B cell (primary cell): Measurements from ENCODE around the gene YIF1A. TPM values are rescaled to one million over a fixed set of nuclear protein-coding genes. Genes with fewer than 3 reads are reported as not detected.

Experiments
- ATAC-seq: fragments of 200-7000 bp; cut with Tn5 transposase; one replicate; pipeline ENCODE4 v1.10.0; 2021; ENCODE audit warnings: low read depth, mild to moderate bottlenecking, moderate number of reproducible peaks, moderate library complexity
- CTCF ChIA-PET: fragments of 350-600 bp; sonication (Branson Sonifier 250); formaldehyde crosslinking; loops from one replicate; lab custom pipeline; 2021; ENCODE audit warnings: antibody characterized with exemption, inconsistent platforms; lab: Charles Lee
- POLR2A ChIA-PET: fragments of 350-600 bp; sonication (Branson Sonifier 250); formaldehyde crosslinking; loops from one replicate; lab custom pipeline; 2021; ENCODE audit warnings: antibody characterized with exemption; lab: Charles Lee
- DNase-seq: peaks from one replicate; pipeline ENCODE4 v3.0.0; 2013
- H2AFZ ChIP-seq: 2 replicates; pipeline ENCODE4 v1.6.1; 2012; ENCODE audit warnings: mild to moderate bottlenecking, low read depth, low read length; ENCODE audit not compliant: insufficient read depth, poor library complexity, severe bottlenecking
- H3K27ac ChIP-seq, 2 donors: 1 replicate in 1 of 2; 2 replicates in 1 of 2; pipeline ENCODE4 v1.5.1; 2012 to 2013; ENCODE audit warnings: low read length in 2 of 2, mild to moderate bottlenecking in 2 of 2, moderate library complexity in 1 of 2
- H3K27me3 ChIP-seq, 4 experiments: fragments of 200-600 bp in 1 of 4; sonication (generic) in 1 of 4; replicated peaks in 1 of 4; 1 replicate in 2 of 4; 2 replicates in 2 of 4; pipeline versions ENCODE4 v1.6.1 to v1.7.0; 2013 to 2016; ENCODE audit warnings: low read length in 3 of 4, mild to moderate bottlenecking in 2 of 4, mixed read lengths in 1 of 4, moderate library complexity in 1 of 4; ENCODE audit not compliant: insufficient read depth in 4 of 4, control insufficient read depth in 3 of 4; ENCODE audit errors: control extremely low read depth in 1 of 4
- H3K36me3 ChIP-seq, 2 experiments: replicated peaks in 1 of 2; 1 replicate in 1 of 2; 2 replicates in 1 of 2; pipeline versions ENCODE4 v1.6.1 to v1.7.1; 2013; ENCODE audit warnings: low read length in 1 of 2; ENCODE audit not compliant: insufficient read depth in 2 of 2, control insufficient read depth in 1 of 2; ENCODE audit errors: control extremely low read depth in 1 of 2, extremely low read depth in 1 of 2
- H3K4me1 ChIP-seq, 2 donors: fragments of 200-600 bp in 1 of 2; sonication (generic) in 1 of 2; 1 replicate in 1 of 2; 2 replicates in 1 of 2; pipeline versions ENCODE4 v1.5.1 to v1.6.1; 2013 to 2017; ENCODE audit warnings: low read length in 2 of 2; ENCODE audit not compliant: control insufficient read depth in 2 of 2, insufficient read depth in 2 of 2
- H3K4me2 ChIP-seq: replicated peaks from 2 replicates; pipeline ENCODE3; 2012; ENCODE audit warnings: mild to moderate bottlenecking, low read depth, low read length; ENCODE audit not compliant: poor library complexity, severe bottlenecking
- H3K4me3 ChIP-seq, 5 experiments: fragments of 200-600 bp in 1 of 5; sonication (generic) in 1 of 5; 1 replicate in 3 of 5; 2 replicates in 2 of 5; pipeline versions ENCODE4 v1.5.1 to v1.7.0; 2011 to 2016; ENCODE audit warnings: low read length in 4 of 5, mild to moderate bottlenecking in 4 of 5, low read depth in 2 of 5, control low read depth in 1 of 5, moderate library complexity in 1 of 5; ENCODE audit not compliant: insufficient read depth in 1 of 5; ENCODE audit errors: control extremely low read depth in 1 of 5, extremely low read depth in 1 of 5
- H3K79me2 ChIP-seq: fragments of 200-600 bp; sonication (generic); one replicate; pipeline ENCODE4 v1.6.0; 2016; ENCODE audit warnings: low read length; ENCODE audit not compliant: control insufficient read depth, insufficient read depth
- H3K9ac ChIP-seq: fragments of 200-600 bp; sonication (generic); 2 replicates; pipeline ENCODE4 v1.6.1; 2017; ENCODE audit warnings: mild to moderate bottlenecking, low read length, moderate library complexity
- H3K9me3 ChIP-seq, 3 donors: one replicate each; pipeline versions ENCODE4 v1.6.1 to v1.7.1; 2013; ENCODE audit warnings: low read length in 2 of 3; ENCODE audit not compliant: control insufficient read depth in 2 of 3, insufficient read depth in 1 of 3; ENCODE audit errors: control extremely low read depth in 1 of 3
- H4K20me1 ChIP-seq: 2 replicates; pipeline ENCODE4 v1.6.0; 2012; ENCODE audit warnings: mild to moderate bottlenecking, low read length; ENCODE audit not compliant: insufficient read depth, control insufficient read depth, poor library complexity, severe bottlenecking
- H3K27ac Mint-ChIP-seq: one replicate; pipeline ENCODE4 v1.8.0; 2021; ENCODE audit warnings: mixed read lengths
- H3K27me3 Mint-ChIP-seq: one replicate; pipeline ENCODE4 v1.8.0; 2021; ENCODE audit warnings: mixed read lengths
- H3K4me1 Mint-ChIP-seq: one replicate; pipeline ENCODE4 v1.8.0; 2021; ENCODE audit warnings: mixed read lengths
- H3K4me3 Mint-ChIP-seq: one replicate; pipeline ENCODE4 v1.8.0; 2021; ENCODE audit warnings: mixed read lengths
- H3K9me3 Mint-ChIP-seq: one replicate; pipeline ENCODE4 v1.8.0; 2022; ENCODE audit warnings: mixed read lengths; ENCODE audit not compliant: insufficient read depth
- EZH2 ChIP-seq: IDR thresholded peaks from 2 replicates; pipeline ENCODE4 v1.6.1; 2012; ENCODE audit warnings: borderline replicate concordance, low read depth, mild to moderate bottlenecking, moderate library complexity, low read length; ENCODE audit not compliant: insufficient read depth, poor library complexity, severe bottlenecking
- WGBS: methylation state at CpG from one replicate; pipeline ENCODE4 v1.1.5; 2013; ENCODE audit warnings: missing lambda C conversion rate; ENCODE audit not compliant: insufficient coverage; 5-methylcytosine and 5-hydroxymethylcytosine counted together
- intact Hi-C: fragments of 100-400 bp; cut with micrococcal nuclease; formaldehyde crosslinking; loops from one replicate; pipeline ENCODE4 v1.10.0; 2022
- polyA plus RNA-seq: library from polyadenylated mRNA; depleted of rRNA; stranded (reverse); fragments of >200 nt; gene quantifications from 2 replicates; pipeline ENCODE4 v1.2.3, GENCODE V29; 2012
- total RNA-seq, 2 donors: library from RNA; stranded (reverse); fragments of 120-200 nt in 1 of 2; gene quantifications; 1 replicate in 1 of 2; 2 replicates in 1 of 2; pipeline versions ENCODE4 v1.2.3 to v1.2.4, GENCODE V29; 2013 to 2022
- TF ChIP-seq, protein P1 (sequence below): fragments of 200-600 bp; IDR thresholded peaks from one replicate; pipeline ENCODE4 v1.8.0; 2022; ENCODE audit warnings: antibody characterized with exemption, mild to moderate bottlenecking

Gene YIF1A
- total and polyA plus RNA-seq, 2 donors (not counting 1 experiment from before 2014, with no cell fraction given), result 43.9 to 95.0 TPM

DNA sequence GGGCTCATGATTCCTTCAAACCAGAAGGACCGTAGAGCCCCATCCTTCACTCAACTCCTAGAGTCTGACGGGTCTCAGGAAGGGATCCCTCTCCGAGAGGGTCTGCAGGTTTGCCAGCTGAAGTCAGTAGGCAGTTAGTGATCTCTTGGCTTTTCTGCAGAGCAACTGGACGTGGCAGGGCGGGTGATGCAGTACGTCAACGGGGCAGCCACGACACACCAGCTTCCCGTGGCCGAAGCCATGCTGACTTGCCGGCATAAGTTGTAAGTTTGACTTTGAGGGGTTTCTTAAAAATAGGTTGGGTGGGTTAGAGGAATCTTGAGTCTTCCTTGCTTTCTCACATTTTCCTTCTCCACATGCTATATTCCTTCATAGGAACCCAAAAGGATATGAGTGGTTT, 53.8 kb downstream of the YIF1A start:
- Mint-ChIP-seq H3K9me3 (no peaks in the 10 kb centered on the region), H3K4me3 (no peak overlapping the region), H3K27me3 (no peaks in the 10 kb centered on the region), H3K27ac (no peak overlapping the region), H3K4me1 (no peaks in the 10 kb centered on the region)
- Histone ChIP-seq H3K4me1 (no peaks in the 10 kb centered on the region), H3K4me2 (no peak overlapping the region), H2AFZ (no peak overlapping the region), H3K27me3 (no peaks in the 10 kb centered on the region), H3K36me3 (peaks cover 1 to 93% of the 10 kb centered on the region in 2 experiments), H3K4me3 (no peak overlapping the region), H3K27ac (no peak overlapping the region), H3K9me3 (no peaks in the 10 kb centered on the region), H4K20me1 (peaks cover 38% of the 10 kb centered on the region), H3K79me2 (no peaks in the 10 kb centered on the region), H3K9ac (no peak overlapping the region)
- WGBS, result 100% methylated on average over 3 of the region's 11 CpGs
- TF ChIP-seq, protein P1, sequence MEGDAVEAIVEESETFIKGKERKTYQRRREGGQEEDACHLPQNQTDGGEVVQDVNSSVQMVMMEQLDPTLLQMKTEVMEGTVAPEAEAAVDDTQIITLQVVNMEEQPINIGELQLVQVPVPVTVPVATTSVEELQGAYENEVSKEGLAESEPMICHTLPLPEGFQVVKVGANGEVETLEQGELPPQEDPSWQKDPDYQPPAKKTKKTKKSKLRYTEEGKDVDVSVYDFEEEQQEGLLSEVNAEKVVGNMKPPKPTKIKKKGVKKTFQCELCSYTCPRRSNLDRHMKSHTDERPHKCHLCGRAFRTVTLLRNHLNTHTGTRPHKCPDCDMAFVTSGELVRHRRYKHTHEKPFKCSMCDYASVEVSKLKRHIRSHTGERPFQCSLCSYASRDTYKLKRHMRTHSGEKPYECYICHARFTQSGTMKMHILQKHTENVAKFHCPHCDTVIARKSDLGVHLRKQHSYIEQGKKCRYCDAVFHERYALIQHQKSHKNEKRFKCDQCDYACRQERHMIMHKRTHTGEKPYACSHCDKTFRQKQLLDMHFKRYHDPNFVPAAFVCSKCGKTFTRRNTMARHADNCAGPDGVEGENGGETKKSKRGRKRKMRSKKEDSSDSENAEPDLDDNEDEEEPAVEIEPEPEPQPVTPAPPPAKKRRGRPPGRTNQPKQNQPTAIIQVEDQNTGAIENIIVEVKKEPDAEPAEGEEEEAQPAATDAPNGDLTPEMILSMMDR, result no peak
- no peak for TF ChIP-seq EZH2
- CTCF ChIA-PET, result no interaction called here
- DNase-seq, result no peak
- ATAC-seq, result no peak
- intact Hi-C loops, result no loop called here
- POLR2A ChIA-PET, result no interaction called here

Other genes with a start within 250 kb of the YIF1A start
- not detected in 2 replicates for gene GAL3ST3, start 240.0 kb downstream of the YIF1A start, total RNA-seq
- gene GAL3ST3, start 240.0 kb downstream of the YIF1A start, polyA plus RNA-seq, result not detected in 2 replicates
- 205 and 214 TPM in 2 replicates for gene SF3B2, start 236.8 kb downstream of the YIF1A start, total RNA-seq
- 123 and 139 TPM in 2 replicates for gene SF3B2, start 236.8 kb downstream of the YIF1A start, polyA plus RNA-seq
- gene PACS1, start 218.9 kb downstream of the YIF1A start, total RNA-seq, result 303 and 325 TPM in 2 replicates
- gene PACS1, start 218.9 kb downstream of the YIF1A start, polyA plus RNA-seq, result 121 and 131 TPM in 2 replicates
- 47.7 and 49.2 TPM in 2 replicates for gene KLC2, start 31.4 kb downstream of the YIF1A start, total RNA-seq
- 24.1 and 26.9 TPM in 2 replicates for gene KLC2, start 31.4 kb downstream of the YIF1A start, polyA plus RNA-seq
- gene RAB1B, start 20.5 kb downstream of the YIF1A start, total RNA-seq, result 76.0 and 77.8 TPM in 2 replicates
- 61.7 and 77.1 TPM in 2 replicates for gene RAB1B, start 20.5 kb downstream of the YIF1A start, polyA plus RNA-seq
- gene CNIH2, start 11.0 kb downstream of the YIF1A start, total RNA-seq, result 1.5 and 2.0 TPM in 2 replicates
- 0.92 and 2.6 TPM in 2 replicates for gene CNIH2, start 11.0 kb downstream of the YIF1A start, polyA plus RNA-seq
- gene TMEM151A, start 2.8 kb upstream of the YIF1A start, total RNA-seq, result 0.17 TPM in 1 of 2 replicates, not detected in the other
- gene TMEM151A, start 2.8 kb upstream of the YIF1A start, polyA plus RNA-seq, result 1.1 and 1.5 TPM in 2 replicates
- 0.83 and 0.96 TPM in 2 replicates for gene CD248, start 27.9 kb upstream of the YIF1A start, total RNA-seq
- gene CD248, start 27.9 kb upstream of the YIF1A start, polyA plus RNA-seq, result 0.40 and 0.62 TPM in 2 replicates
- 1.1 and 1.7 TPM in 2 replicates for gene RIN1, start 47.3 kb upstream of the YIF1A start, total RNA-seq
- 0.42 and 0.72 TPM in 2 replicates for gene RIN1, start 47.3 kb upstream of the YIF1A start, polyA plus RNA-seq
- gene BRMS1, start 56.0 kb upstream of the YIF1A start, total RNA-seq, result 50.9 and 58.3 TPM in 2 replicates
- gene BRMS1, start 56.0 kb upstream of the YIF1A start, polyA plus RNA-seq, result 51.2 and 55.8 TPM in 2 replicates
- gene B4GAT1, start 58.5 kb upstream of the YIF1A start, total RNA-seq, result 5.2 TPM in 2 replicates
- gene B4GAT1, start 58.5 kb upstream of the YIF1A start, polyA plus RNA-seq, result 0.87 and 1.4 TPM in 2 replicates
- gene SLC29A2, start 82.6 kb upstream of the YIF1A start, total RNA-seq, result 18.5 and 20.1 TPM in 2 replicates
- 15.7 and 16.2 TPM in 2 replicates for gene SLC29A2, start 82.6 kb upstream of the YIF1A start, polyA plus RNA-seq
- not detected in 2 replicates for gene NPAS4, start 131.9 kb upstream of the YIF1A start, total RNA-seq
- gene NPAS4, start 131.9 kb upstream of the YIF1A start, polyA plus RNA-seq, result not detected in 2 replicates
- gene MRPL11, start 149.7 kb upstream of the YIF1A start, total RNA-seq, result 26.7 and 29.2 TPM in 2 replicates
- gene MRPL11, start 149.7 kb upstream of the YIF1A start, polyA plus RNA-seq, result 18.0 and 25.5 TPM in 2 replicates
- gene PELI3, start 177.8 kb upstream of the YIF1A start, total RNA-seq, result 15.6 and 17.0 TPM in 2 replicates
- gene PELI3, start 177.8 kb upstream of the YIF1A start, polyA plus RNA-seq, result 2.9 and 3.2 TPM in 2 replicates
- gene DPP3, start 191.3 kb upstream of the YIF1A start, total RNA-seq, result 21.5 and 22.7 TPM in 2 replicates
- gene DPP3, start 191.3 kb upstream of the YIF1A start, polyA plus RNA-seq, result 31.7 and 40.6 TPM in 2 replicates
- 52.5 and 56.3 TPM in 2 replicates for gene BBS1, start 221.5 kb upstream of the YIF1A start, total RNA-seq
- 13.7 and 20.4 TPM in 2 replicates for gene BBS1, start 221.5 kb upstream of the YIF1A start, polyA plus RNA-seq